Measurements from ENCODE around the gene MIPOL1. TPM values are rescaled to one million over a fixed set of nuclear protein-coding genes. Genes with fewer than 3 reads are reported as not detected.

MIPOL1 gene
- total RNA-seq, 3 donors from 2014 or later (not counting 1 experiment from before 2014, with no cell fraction given), result not detected

DNA sequence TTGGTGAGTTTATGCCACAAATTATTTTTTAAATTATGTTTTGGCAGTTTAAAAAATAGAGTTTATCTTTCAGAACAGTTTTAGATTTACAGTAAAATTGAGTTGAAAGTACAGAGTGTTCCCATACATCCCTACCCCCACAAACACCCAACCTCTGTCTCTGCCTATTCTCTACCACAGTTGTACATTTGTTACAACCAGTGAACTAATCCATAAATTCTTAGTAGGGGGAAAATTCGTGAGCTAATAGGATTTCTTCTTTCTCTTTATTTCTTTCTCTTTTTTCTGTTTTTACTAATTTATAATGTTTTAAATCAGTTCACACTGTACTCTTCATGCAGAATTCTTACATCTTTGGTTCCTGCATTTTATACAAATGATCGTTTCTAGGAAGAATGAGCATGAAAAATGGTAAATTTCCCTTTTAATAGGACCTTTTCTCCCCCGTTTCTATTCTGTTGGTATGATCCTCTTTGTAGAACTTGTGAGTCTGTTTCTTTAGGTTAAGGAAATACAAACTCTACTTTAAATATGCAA is 56.7 kb downstream of the MIPOL1 start:
- Histone ChIP-seq H3K4me1 (ENCODE audit: control insufficient read depth, insufficient read depth, low read length) (no peaks in the 10 kb centered on the region), H3K9me3 (ENCODE audit: control insufficient read depth, insufficient read depth, low read length) (no peaks in the 10 kb centered on the region), H3K27me3 (ENCODE audit: control insufficient read depth, insufficient read depth, low read length) (no peaks in the 10 kb centered on the region), H3K36me3 (ENCODE audit: control insufficient read depth, insufficient read depth, low read length) (no peaks in the 10 kb centered on the region), H3K4me3 (ENCODE audit: low read length) (no peak overlapping the region), H3K27ac (ENCODE audit: low read length) (no peak overlapping the region)
- WGBS (ENCODE audit: insufficient coverage), result no CpG with 5 or more reads among the region's 3 CpGs
- no peaks in the 10 kb centered on the region for H3K36me3 Mint-ChIP-seq
- TF ChIP-seq, protein P1, sequence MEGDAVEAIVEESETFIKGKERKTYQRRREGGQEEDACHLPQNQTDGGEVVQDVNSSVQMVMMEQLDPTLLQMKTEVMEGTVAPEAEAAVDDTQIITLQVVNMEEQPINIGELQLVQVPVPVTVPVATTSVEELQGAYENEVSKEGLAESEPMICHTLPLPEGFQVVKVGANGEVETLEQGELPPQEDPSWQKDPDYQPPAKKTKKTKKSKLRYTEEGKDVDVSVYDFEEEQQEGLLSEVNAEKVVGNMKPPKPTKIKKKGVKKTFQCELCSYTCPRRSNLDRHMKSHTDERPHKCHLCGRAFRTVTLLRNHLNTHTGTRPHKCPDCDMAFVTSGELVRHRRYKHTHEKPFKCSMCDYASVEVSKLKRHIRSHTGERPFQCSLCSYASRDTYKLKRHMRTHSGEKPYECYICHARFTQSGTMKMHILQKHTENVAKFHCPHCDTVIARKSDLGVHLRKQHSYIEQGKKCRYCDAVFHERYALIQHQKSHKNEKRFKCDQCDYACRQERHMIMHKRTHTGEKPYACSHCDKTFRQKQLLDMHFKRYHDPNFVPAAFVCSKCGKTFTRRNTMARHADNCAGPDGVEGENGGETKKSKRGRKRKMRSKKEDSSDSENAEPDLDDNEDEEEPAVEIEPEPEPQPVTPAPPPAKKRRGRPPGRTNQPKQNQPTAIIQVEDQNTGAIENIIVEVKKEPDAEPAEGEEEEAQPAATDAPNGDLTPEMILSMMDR (IDR thresholded peaks at IDR 0.05), result no peak
- H3K27me3 Mint-ChIP-seq (ENCODE audit: low read depth in 2 of 2), result no peaks in the 10 kb centered on the region
- H3K4me1 Mint-ChIP-seq, result no peaks in the 10 kb centered on the region
- no peak overlapping the region for H3K4me3 Mint-ChIP-seq
- ATAC-seq, result no peak
- intact Hi-C loops (cut with micrococcal nuclease), result no loop called here
- no peak overlapping the region for H3K27ac Mint-ChIP-seq
- H3K9me3 Mint-ChIP-seq, result no peaks in the 10 kb centered on the region
- no peak for DNase-seq

DNA sequence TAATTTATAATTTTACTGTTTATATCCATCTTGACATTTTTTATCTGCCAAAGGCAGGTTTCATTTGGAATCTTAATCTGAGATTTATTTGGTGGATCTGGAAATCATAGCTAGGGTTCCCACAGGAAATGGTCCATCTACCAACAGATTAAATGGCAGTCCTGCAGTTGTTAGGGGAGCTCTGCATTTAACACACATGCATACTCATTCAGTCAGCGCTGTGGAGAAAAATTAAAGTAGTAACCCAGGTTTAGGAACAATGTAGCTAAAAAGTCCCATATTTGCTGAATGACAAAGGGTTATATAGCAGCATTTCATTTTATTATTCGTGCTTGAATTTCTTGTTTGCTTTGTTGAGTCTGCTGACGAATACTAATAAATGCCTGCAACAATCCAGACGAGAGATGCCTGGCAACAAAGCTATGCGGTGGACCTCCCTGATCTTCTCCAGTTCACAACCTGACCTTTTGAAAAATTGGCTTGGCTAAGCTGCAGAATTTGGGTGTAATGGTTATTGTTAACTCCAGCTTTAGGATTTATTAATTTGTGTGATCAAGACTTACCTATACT is 59.8 kb downstream of the MIPOL1 start:
- Mint-ChIP-seq H3K9me3 (no peaks in the 10 kb centered on the region), H3K4me1 (no peaks in the 10 kb centered on the region), H3K27ac (no peak overlapping the region), H3K4me3 (no peak overlapping the region), H3K27me3 (ENCODE audit: low read depth in 2 of 2) (no peaks in the 10 kb centered on the region), H3K36me3 (no peaks in the 10 kb centered on the region)
- H3K4me3 ChIP-seq (ENCODE audit: low read length), result no peak overlapping the region
- H3K27ac ChIP-seq (ENCODE audit: low read length), result no peak overlapping the region
- no peaks in the 10 kb centered on the region for H3K27me3 ChIP-seq (ENCODE audit: control insufficient read depth, insufficient read depth, low read length)
- TF ChIP-seq, protein P1 (IDR thresholded peaks at IDR 0.05), result no peak
- intact Hi-C loops (cut with micrococcal nuclease), result no loop called here
- H3K4me1 ChIP-seq (ENCODE audit: control insufficient read depth, insufficient read depth, low read length), result no peaks in the 10 kb centered on the region
- no peak for DNase-seq
- ATAC-seq, result no peak
- WGBS (ENCODE audit: insufficient coverage), result 90% methylated on average over 4 of the region's 5 CpGs
- no peaks in the 10 kb centered on the region for H3K9me3 ChIP-seq (ENCODE audit: control insufficient read depth, insufficient read depth, low read length)
- no peaks in the 10 kb centered on the region for H3K36me3 ChIP-seq (ENCODE audit: control insufficient read depth, insufficient read depth, low read length)

DNA sequence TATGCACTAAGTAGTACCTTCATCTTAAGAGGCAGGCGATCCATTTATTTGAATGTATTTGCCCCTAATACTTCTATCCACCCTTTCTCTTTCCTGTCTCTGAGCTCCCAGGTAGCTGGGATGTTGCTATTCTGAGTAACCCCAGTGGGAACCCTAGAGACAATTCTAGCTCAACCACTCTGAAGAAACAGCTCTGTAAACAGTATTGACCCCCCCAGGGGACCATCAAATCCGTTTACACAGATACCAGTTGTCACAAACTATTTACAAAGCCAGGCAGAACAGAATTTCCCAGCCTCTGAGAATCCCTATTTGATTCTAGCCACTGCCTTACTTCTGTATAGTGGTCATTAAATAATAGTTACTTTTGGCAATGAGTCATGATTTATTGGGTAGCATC is 64.9 kb downstream of the MIPOL1 start:
- Mint-ChIP-seq H3K9me3 (peaks cover 2 to 12% of the 10 kb centered on the region in 2 donors), H3K27ac (no peak overlapping the region), H3K4me1 (no peaks in the 10 kb centered on the region), H3K36me3 (no peaks in the 10 kb centered on the region), H3K4me3 (no peak overlapping the region), H3K27me3 (ENCODE audit: low read depth in 2 of 2) (no peaks in the 10 kb centered on the region)
- H3K4me1 ChIP-seq (ENCODE audit: control insufficient read depth, insufficient read depth, low read length), result no peaks in the 10 kb centered on the region
- no peaks in the 10 kb centered on the region for H3K36me3 ChIP-seq (ENCODE audit: control insufficient read depth, insufficient read depth, low read length)
- intact Hi-C loops (cut with micrococcal nuclease), result no loop called here
- H3K27ac ChIP-seq (ENCODE audit: low read length), result no peak overlapping the region
- DNase-seq (no peak), ATAC-seq (no peak)
- H3K9me3 ChIP-seq (ENCODE audit: control insufficient read depth, insufficient read depth, low read length), result no peaks in the 10 kb centered on the region
- H3K4me3 ChIP-seq (ENCODE audit: low read length), result no peak overlapping the region
- WGBS (ENCODE audit: insufficient coverage), result 70% methylated on average over 2 of the region's 2 CpGs
- TF ChIP-seq, protein P1 (IDR thresholded peaks at IDR 0.05), result no peak
- no peaks in the 10 kb centered on the region for H3K27me3 ChIP-seq (ENCODE audit: control insufficient read depth, insufficient read depth, low read length)
